Activated CD8-positive, alpha-beta memory T cell treated with anti-CD3 and anti-CD28 coated beads, Interleukin-2, amount 50 U/mL, for 48 hours (primary cell): ENCODE measurements around the gene CACHD1.

Experiments
- DNase-seq: peaks from one replicate; pipeline ENCODE4 v3.0.0-alpha.2; 2020

The CACHD1 gene

GRCh38 chr1:64469977-64470664 is at the start of gene CACHD1:
TSS of gene CACHD1 (plus strand) at chr1:64470129. CDS start at chr1:64470745, 616 bp downstream.
- DNase-seq, result peak; percentile 83

DNA sequence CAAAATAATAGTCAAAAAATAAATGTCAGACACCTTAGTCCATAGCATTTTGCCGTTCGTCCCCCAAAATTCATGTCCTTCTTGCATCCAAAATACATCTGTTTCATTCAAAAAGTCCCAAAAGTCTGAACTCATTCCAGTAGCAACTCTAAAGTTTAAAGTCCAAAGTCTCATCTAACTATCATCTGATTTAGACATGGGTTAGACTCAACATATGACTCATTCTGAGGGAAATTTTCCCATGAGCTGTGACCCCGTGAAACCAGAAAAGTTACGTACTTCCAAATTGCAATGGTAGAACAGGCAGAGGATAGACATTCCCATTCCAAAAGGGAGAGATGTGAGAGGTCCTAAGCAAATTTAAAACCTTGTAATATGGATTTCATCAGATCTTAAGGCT is 48.6 kb upstream of the CACHD1 start:
- DNase-seq, result no peak

DNA sequence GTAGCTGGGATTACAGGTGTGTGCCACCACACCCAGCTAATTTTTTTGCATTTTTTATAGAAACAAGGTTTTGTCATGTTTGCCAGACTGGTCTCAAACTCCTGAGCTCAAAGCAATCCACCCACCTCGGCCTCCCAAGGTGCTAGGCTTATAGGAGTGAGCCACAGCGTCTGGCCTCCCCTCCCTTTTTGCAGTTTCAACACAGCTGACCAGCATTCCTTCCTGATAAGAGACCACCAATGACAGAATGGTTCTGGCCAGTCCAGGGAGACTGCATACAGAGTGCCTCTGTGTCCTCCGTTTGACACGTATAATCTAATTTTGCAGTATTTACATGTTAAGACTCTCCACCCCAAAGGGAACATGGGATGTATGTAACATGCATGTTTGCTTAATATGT is 46.4 kb upstream of the CACHD1 start:
- DNase-seq, result no peak

DNA sequence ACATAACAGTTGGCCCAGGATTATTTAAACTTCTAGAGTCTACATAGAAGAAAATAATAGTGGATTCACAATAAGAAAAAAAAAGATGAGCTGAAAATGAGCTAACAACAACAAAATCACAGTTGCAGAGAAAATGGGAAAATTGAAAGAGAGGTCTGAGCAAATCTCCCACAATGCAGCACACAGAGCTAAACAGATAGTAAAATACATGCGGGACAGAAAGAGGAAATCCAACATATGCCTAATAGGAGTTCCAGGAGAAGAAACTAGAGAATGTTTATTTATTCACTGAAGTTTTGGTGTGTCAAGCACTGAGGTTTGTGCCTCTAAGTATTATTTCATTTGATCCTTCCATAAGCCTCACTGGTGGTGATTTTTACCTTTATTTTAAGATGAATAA is 45.5 kb upstream of the CACHD1 start:
- no peak for DNase-seq

GRCh38 chr1:64425521-64425920 is 44.4 kb upstream of the CACHD1 start:
- no peak for DNase-seq

DNA sequence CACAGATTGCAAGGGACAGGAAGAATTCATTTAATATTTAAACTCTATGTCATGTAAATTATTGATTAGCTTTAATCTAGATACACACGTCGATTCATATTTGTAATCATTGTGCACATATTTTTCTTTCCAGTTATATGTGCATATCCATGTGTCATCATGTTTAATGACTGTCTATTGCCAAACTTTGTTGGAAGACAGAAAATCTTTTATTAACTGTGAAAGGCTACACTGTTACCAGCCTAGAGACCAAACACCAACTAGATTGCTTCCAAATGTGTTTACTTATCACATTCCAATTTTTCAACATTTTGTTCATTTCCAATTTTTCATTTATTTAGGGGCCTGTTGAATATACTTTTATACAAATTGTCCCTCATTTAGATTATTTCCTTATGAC is 43.2 kb upstream of the CACHD1 start:
- no peak for DNase-seq

GRCh38 chr1:64427879-64428278 is 42.0 kb upstream of the CACHD1 start:
- DNase-seq, result no peak

- no peak for DNase-seq
Measured at GRCh38 chr1:64433308-64433707, 36.6 kb upstream of the CACHD1 start.

DNA sequence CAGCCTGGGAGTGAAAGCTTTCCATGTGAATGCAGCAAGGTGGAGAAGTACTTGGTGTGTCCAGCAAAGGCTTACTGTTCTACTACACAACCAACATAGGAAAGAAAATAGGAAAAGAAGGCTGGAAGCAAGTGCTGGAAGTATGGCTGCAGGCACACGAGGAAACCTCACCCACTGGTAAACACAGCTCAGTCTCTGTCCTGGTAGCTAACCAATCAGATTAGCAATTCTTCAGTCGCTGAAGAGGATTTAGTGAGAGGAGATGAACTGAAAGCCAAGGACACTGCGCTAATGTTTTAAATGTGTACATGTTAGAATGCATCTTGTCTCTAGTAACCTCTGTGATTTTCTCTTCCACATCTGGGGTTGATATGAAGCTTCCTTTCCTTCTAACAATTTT is 36.2 kb upstream of the CACHD1 start:
- no peak for DNase-seq

DNA sequence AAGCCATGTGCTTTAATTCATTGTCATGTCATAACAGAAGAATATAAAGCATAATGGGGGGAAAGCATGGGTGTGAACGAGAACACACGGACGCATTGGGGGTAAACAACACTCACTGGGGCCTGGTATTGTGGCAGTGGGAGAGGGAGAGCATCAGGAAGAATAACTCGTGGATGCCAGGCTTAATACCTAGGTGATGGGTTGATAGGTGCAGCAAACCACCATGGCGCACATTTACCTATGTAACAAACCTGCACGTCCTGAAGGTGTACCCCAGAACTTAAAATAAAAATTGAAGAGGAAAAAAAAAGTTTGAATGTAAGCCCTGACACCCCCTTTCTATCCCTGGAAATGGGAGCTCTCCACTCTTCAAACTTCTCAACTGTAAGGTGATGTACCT is 34.9 kb upstream of the CACHD1 start:
- no peak for DNase-seq

DNA sequence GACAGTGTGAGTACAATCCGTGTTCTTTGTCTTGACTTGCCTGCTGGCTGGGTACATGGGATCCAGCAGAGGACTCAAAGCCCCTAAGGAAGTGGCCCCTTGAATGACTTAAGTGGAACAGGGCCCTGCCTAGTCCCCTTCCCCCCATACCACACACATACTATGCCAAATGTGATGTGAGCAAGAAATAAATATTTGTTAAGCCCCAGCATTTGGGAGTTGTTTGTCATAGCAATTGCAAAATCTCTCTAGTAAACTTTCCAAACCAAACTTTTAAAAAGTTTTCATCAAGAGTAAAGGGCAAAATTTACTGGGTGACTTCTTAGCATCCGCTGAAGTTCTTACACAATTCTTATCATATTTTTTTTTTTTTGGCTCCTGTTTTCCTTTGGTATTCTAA is 32.5 kb upstream of the CACHD1 start:
- DNase-seq, result no peak

DNA sequence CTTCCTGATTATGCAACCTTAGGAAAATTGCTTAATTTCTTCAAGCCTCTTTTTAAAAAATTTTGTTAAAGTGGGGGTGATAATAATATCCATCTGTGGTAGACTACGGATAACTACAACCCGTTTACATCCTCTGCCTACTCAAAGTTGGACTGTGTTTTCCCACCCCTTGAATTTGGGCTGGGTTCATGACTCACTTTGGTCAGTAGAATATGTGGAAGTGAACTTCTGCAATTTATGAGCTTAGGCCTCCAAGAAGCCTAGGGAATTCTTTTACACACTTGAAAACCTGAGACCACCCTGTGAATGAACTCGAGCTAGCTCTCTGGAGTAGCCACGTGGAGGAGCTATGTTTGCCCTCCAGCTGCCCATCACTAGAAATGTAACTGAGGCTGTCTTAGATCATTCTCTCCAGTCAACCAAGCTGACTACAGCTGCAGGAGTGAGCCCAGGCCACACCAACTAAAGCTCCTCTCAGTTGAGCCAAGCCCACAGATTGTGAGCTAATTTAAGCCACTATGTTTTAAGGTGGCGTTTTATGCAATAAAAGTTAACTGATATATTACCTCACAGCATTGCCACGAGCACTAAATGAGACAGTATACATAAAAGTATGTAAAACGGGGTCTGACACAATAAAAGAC is 29.6 kb upstream of the CACHD1 start:
- no peak for DNase-seq

- DNase-seq, result no peak
Measured at GRCh38 chr1:64451440-64451839, 18.5 kb upstream of the CACHD1 start.

DNA sequence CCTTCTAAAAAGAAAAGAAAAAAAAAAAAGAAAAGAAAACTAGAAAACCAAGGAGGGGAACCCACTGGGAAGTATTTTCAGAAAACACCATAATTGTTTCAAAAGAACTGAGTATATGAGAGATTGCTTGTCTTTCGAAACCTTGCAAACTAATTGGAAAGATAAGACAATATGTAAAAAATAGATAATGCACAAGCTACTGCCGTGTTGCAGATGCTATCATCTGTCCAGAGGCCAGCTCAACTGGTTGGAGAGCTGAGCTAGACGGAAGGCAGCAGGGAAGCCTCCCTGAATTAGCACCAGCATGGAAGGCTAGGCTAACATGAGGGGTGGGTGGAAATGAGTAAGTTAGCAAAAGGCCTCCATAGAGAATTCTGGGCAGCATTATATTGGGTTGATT is 16.2 kb upstream of the CACHD1 start:
- DNase-seq, result no peak

GRCh38 chr1:64458915-64459314 is 11.0 kb upstream of the CACHD1 start:
- no peak for DNase-seq

- DNase-seq, result no peak
Measured at GRCh38 chr1:64459743-64460142, 10.2 kb upstream of the CACHD1 start.

GRCh38 chr1:64466033-64466432 is 3.9 kb upstream of the CACHD1 start:
- no peak for DNase-seq

DNA sequence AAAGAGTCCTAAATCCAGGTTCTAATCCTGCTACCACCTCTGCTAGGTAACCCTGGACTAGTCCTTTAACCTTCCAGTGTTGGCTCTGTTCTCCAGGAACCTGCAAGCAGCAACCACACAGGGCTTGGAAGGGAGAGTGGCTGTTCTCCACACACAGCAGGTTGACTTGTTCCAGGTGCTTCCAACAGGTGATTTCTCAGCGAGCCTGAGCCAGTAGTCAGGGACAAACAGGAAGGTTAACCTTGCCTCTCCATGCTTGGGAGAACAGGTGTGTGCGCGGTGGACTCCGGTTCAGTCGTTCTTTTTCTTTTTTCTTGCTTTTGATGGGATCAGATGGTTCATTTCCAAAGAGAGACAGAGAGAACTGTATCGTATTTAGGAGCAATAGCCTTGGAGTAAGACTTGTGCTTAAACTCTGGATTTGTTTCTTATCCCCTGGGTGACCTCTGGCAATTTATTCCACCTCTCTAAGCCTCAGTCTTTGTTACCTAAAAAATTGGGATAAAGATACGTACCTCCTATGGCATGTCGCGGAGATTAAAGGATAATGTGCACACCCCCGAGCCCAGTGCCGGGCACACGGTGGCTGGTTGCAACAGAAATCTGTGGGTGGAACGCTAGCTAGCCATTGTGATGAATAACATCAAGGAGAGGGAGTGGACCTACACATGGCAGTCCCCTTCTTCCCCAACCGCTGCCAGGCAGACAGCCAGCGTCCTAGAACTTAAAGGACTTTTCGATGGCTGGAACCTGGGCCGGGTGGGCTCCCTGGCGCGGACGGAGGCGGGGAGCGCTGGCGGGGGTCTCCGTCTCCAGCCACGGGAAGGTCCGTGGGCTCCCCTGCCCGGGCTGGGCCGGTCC is 583 bp upstream of the CACHD1 start:
- DNase-seq, result no peak

DNA sequence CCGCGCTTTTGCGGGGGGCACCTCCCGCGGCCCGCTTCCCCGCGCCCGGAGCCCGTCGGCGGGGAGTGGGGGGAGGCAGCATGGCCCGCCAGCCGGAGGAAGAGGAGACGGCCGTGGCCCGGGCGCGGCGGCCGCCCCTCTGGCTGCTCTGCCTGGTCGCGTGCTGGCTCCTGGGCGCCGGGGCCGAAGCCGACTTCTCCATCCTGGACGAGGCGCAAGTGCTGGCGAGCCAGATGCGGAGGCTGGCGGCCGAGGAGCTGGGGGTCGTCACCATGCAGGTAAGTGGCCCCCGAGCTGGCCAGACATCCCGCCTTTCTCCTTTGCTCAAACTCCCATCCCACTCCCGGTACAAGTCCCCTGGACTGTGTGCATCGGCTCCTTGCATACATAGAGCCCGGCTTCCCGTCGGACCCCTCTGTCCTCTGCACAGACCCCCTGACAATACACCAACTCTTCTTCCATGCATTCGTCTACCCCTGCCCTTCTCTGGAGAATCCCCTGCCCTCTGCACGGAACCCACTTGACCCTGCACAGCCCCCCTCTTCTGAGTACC is 812 bp downstream of the CACHD1 start:
- DNase-seq, result peak; percentile 55

- peak; percentile 57 for DNase-seq
Measured at GRCh38 chr1:64471218-64472039, 1.5 kb downstream of the CACHD1 start.

DNA sequence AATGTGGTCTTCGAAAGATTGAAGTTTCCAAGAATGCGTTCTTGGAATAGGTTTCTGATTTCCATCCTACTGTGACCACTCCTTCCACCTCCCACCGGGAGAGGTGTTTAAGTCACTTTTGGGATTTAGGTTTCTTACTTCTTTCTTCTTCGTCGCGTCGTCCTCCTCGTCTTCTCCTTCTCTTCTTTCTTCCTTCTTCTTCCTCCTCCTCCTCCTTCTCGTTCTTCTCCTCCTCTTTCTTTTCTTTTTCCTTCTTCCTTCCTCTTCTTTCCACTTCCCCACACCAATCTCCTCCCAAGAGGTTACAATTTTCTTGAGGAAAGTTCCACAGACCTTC is 2.1 kb downstream of the CACHD1 start:
- no peak for DNase-seq

DNA sequence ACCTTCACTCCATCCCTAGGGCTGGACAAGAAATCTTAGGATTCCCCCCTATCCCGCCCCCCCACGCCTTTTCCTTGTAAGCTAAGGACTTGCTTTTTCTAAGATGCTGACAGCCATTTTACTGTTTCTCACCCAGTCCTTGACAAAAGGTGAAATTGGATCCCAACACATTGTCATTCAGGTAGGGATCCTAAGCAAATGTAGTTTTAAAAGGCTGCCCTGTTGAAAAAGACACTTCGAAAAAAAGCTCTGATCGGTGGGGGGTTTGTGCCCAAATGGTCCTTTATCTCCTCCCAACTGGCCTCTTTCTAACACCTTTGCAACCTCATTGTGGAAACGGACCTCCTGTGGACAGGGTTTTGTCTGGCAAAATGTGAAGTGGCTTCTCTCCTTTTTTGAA is 2.9 kb downstream of the CACHD1 start:
- no peak for DNase-seq

DNA sequence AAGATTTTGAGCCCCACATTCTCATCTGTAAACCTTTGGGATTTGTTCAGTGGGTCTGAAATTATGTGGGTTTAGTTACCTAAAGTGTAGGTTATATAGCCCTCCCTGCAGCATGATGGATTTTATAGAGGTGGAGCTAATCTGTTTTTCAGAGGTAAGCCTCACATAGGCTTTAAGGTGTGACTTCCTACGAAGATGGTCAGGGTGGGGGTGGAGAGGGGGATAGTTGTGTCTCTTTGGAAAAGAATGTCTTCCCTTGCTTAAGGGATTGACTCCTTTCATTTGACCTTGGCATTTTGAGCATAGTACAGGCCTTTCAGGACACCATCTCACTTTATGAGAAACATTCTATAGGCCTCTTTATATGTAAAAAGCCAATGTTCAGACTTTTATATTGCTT is 3.4 kb downstream of the CACHD1 start:
- no peak for DNase-seq
